Spinal cord (tissue), 10 donors: ENCODE measurements around the gene VN1R5. TPM values are rescaled to one million over a fixed set of nuclear protein-coding genes. Genes with fewer than 3 reads are reported as not detected.
"Not testable (repeated sequence)": the region's sequence is repeated elsewhere in the genome, so short reads cannot be mapped to it uniquely, and the experiment has no call there.

Experiments
- DNase-seq, 6 donors: peaks; one replicate each; pipeline versions ENCODE4 v3.0.0 to v3.0.0-alpha.2; 2013 to 2015; ENCODE audit warnings: low spot score in 6 of 6, low read depth in 4 of 6
- H3K27ac ChIP-seq: one replicate; pipeline ENCODE4 v1.5.1; 2013; ENCODE audit warnings: low read depth, low read length, control low read depth
- H3K27me3 ChIP-seq: one replicate; pipeline ENCODE4 v1.6.1; 2013; ENCODE audit warnings: low read length; ENCODE audit not compliant: control insufficient read depth, insufficient read depth
- H3K36me3 ChIP-seq: one replicate; pipeline ENCODE4 v1.6.1; 2013; ENCODE audit warnings: low read length; ENCODE audit not compliant: control insufficient read depth, insufficient read depth
- H3K4me1 ChIP-seq: one replicate; pipeline ENCODE4 v1.6.1; 2013; ENCODE audit warnings: low read length; ENCODE audit not compliant: control insufficient read depth, insufficient read depth
- H3K4me3 ChIP-seq: one replicate; pipeline ENCODE4 v1.5.1; 2013; ENCODE audit warnings: low read depth, low read length, control low read depth
- H3K9me3 ChIP-seq: one replicate; pipeline ENCODE4 v1.6.1; 2013; ENCODE audit warnings: low read length; ENCODE audit not compliant: control insufficient read depth, insufficient read depth
- WGBS: methylation state at CpG from one replicate; pipeline ENCODE4 v1.1.5; 2013; ENCODE audit warnings: missing lambda C conversion rate; ENCODE audit not compliant: insufficient coverage; 5-methylcytosine and 5-hydroxymethylcytosine counted together
- polyA plus RNA-seq, 2 donors: library from polyadenylated mRNA; unstranded; fragments of 120-200 nt; gene quantifications; one replicate each; pipeline ENCODE4 v1.2.1, GENCODE V29; 2013; ENCODE audit not compliant: insufficient read length in 2 of 2
- total RNA-seq, 2 donors: library from RNA; depleted of rRNA in 1 of 2; stranded (reverse); fragments of 120-200 nt in 1 of 2; fragments of >200 nt in 1 of 2; gene quantifications; one replicate each; pipeline versions ENCODE4 v1.2.3 to v1.2.4, GENCODE V29; 2013 to 2014
- donor health status: healthy.

The VN1R5 gene
- total and polyA plus RNA-seq, 4 donors, result not detected

DNA sequence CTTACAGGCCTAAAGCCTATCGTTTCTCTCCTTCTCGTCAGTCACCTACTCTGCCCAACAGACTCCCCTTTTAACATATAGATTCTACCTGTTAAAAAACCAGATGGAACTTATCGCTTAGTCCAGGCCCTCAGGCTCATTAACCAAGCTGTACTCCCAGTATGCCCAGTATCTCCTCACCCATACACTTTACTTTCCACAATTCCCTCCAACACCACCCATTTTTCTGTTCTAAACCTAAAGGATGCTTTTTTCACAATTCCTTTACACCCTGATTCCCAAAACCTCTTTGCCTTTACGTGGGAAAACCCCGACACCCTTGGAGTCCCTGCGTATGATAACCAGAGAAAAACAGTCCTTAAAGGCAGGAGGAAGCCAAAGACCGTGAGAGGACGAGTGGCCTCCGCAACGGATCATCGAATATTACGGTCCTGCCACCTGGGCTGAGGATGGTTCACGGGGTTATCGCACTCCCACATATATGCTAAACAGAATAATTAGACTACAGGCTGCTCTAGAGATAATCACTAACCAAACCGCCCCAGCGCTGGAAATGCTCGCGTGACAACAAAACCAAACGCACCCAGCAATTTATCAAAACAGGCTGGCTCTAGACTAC, 33.5 kb downstream of the VN1R5 start:
- H3K27me3 ChIP-seq, H3K9me3 ChIP-seq, H3K27ac ChIP-seq, DNase-seq, H3K36me3 ChIP-seq, H3K4me1 ChIP-seq, H3K4me3 ChIP-seq: not testable (repeated sequence)
- WGBS, result 89% methylated on average over 9 of the region's 19 CpGs

GRCh38 chr1:247290576-247290975, 34.7 kb downstream of the VN1R5 start:
- WGBS, result 92% methylated on average over 20 of the region's 20 CpGs
- DNase-seq, result no peak
- no peak overlapping the region for H3K4me3 ChIP-seq
- H3K27me3 ChIP-seq, result no peaks in the 10 kb centered on the region
- H3K9me3 ChIP-seq, result peaks cover 1% of the 10 kb centered on the region
- no peaks in the 10 kb centered on the region for H3K36me3 ChIP-seq
- no peak overlapping the region for H3K27ac ChIP-seq
- H3K4me1 ChIP-seq, result no peaks in the 10 kb centered on the region

DNA sequence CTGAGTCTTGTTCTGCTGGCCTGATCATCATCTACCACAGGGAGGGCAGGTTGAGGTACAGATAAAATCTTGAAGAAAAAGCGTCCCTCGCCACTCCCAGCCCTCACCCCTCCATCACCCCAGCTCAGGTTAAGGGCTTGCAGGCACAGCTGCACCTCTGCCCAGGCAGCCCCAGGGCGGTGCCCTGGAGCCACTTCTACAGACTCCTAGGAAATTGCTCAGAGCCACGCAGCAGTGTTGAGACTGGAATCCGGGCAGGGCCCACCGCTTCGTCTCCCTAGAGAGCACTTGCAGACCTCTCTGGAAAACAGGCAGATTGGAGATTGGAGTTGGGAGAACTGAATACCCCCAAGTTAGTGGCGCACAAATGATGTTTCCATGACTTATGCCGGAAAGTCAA, 35.3 kb downstream of the VN1R5 start:
- Histone ChIP-seq H3K9me3 (peaks cover 1% of the 10 kb centered on the region), H3K4me1 (no peaks in the 10 kb centered on the region), H3K4me3 (no peak overlapping the region), H3K36me3 (no peaks in the 10 kb centered on the region), H3K27ac (no peak overlapping the region), H3K27me3 (no peaks in the 10 kb centered on the region)
- DNase-seq, result no peak
- 95% methylated on average over 9 of the region's 9 CpGs for WGBS

DNA sequence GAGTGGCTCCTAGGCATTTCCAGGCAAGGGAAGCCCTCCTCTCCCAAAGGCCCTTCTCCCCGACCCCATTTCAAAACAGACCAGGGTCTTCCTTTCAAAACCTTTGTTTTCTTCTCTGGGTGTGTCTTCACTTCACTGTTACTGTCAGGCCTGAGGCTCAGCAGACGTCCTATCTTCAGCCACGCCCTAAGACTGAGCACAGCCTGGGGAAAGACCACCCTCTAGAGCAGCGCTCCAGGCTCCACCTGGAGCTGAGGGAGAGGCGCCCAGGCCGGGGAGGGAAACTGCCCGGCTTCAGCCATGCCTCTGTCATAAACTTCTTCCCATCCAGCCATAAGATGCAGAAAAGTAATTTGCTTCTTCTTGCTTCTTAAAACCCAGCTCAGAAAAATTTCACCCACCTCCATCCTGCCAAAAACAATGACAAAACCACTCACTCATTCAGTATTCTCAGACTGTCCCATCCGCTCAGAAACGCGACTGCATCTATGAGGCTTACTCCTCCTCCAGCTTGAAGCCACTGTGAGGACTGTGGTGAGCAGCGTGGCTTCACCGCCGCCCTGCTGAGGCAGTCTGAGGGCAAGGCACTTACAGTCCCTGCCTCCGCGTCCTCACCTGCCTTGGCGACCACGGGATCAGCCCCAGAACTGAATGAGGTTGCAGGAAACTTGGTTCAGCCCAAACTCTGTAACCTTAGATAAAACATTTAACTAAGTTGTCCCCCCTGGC, 36.1 kb downstream of the VN1R5 start:
- Histone ChIP-seq H3K27me3 (no peaks in the 10 kb centered on the region), H3K27ac (no peak overlapping the region), H3K9me3 (no peaks in the 10 kb centered on the region), H3K36me3 (no peaks in the 10 kb centered on the region), H3K4me3 (no peak overlapping the region), H3K4me1 (no peaks in the 10 kb centered on the region)
- DNase-seq, result no peak
- WGBS, result 64% methylated on average over 17 of the region's 17 CpGs

- Histone ChIP-seq H3K27ac (no peak overlapping the region), H3K36me3 (no peaks in the 10 kb centered on the region), H3K27me3 (no peaks in the 10 kb centered on the region), H3K9me3 (no peaks in the 10 kb centered on the region), H3K4me3 (no peak overlapping the region), H3K4me1 (no peaks in the 10 kb centered on the region)
- DNase-seq, result peak in 1 of 6 donors; percentile 61
- 69% methylated on average over 5 of the region's 7 CpGs for WGBS
These were observed 37.2 kb downstream of the VN1R5 start for GRCh38 chr1:247293047-247293446.

DNA sequence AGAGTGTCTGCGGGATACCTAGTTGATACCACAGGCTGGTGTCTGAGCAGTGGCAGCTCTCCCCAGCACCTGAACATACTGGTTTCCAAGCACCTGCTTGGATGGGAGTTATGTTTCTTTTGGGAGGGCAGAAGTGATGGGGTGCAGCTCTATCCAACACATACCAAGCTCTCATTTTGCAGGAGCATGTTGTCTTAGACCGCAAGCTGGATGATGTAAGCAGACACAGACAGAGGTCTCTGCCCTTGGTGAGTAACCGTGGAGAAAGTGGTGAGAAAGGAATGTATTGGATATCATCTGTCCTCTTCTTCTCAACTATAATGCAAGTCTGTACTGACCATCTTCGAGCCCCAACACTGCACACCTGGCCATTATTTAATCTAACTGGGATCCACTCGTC, 38.4 kb downstream of the VN1R5 start:
- Histone ChIP-seq H3K27ac (no peak overlapping the region), H3K4me3 (no peak overlapping the region), H3K36me3 (peaks cover 10% of the 10 kb centered on the region), H3K27me3 (no peaks in the 10 kb centered on the region), H3K9me3 (no peaks in the 10 kb centered on the region), H3K4me1 (no peaks in the 10 kb centered on the region)
- WGBS, result 80% methylated on average over 2 of the region's 5 CpGs
- no peak for DNase-seq

- WGBS, result 43% methylated on average over 5 of the region's 6 CpGs
- H3K27ac ChIP-seq, result no peak overlapping the region
- no peaks in the 10 kb centered on the region for H3K27me3 ChIP-seq
- no peak overlapping the region for H3K4me3 ChIP-seq
- no peaks in the 10 kb centered on the region for H3K9me3 ChIP-seq
- no peak for DNase-seq
- no peaks in the 10 kb centered on the region for H3K4me1 ChIP-seq
- peaks cover 17% of the 10 kb centered on the region for H3K36me3 ChIP-seq
These were observed 39.4 kb downstream of the VN1R5 start for GRCh38 chr1:247295274-247295684.

GRCh38 chr1:247295746-247296145, 39.9 kb downstream of the VN1R5 start:
- Histone ChIP-seq H3K27ac (no peak overlapping the region), H3K4me3 (no peak overlapping the region), H3K9me3 (no peaks in the 10 kb centered on the region), H3K27me3 (no peaks in the 10 kb centered on the region), H3K4me1 (no peaks in the 10 kb centered on the region), H3K36me3 (peaks cover 22% of the 10 kb centered on the region)
- WGBS, result 100% methylated on average over 2 of the region's 5 CpGs
- no peak for DNase-seq

GRCh38 chr1:247296599-247297180, 40.8 kb downstream of the VN1R5 start:
- WGBS, result 100% methylated on average over 1 of the region's 8 CpGs
- Histone ChIP-seq H3K27me3 (no peaks in the 10 kb centered on the region), H3K36me3 (peaks cover 29% of the 10 kb centered on the region), H3K27ac (no peak overlapping the region), H3K4me1 (no peaks in the 10 kb centered on the region), H3K4me3 (no peak overlapping the region), H3K9me3 (no peaks in the 10 kb centered on the region)
- DNase-seq, result no peak
